CD4-positive, alpha-beta T cell (primary cell): Measurements from ENCODE around the gene EFTUD2. TPM values are rescaled to one million over a fixed set of nuclear protein-coding genes. Genes with fewer than 3 reads are reported as not detected.

ENCODE experiments used
- ATAC-seq: fragments of 200-7000 bp; cut with Tn5 transposase; one replicate; pipeline ENCODE4 v1.10.0; 2022; ENCODE audit warnings: mild to moderate bottlenecking; ENCODE audit not compliant: poor library complexity
- CTCF ChIA-PET: fragments of 350-600 bp; sonication (Branson Sonifier 250); formaldehyde crosslinking; loops from one replicate; lab custom pipeline; 2021; ENCODE audit warnings: antibody characterized with exemption, inconsistent platforms; lab: Charles Lee
- POLR2A ChIA-PET: fragments of 350-600 bp; sonication (Branson Sonifier 250); formaldehyde crosslinking; loops from one replicate; lab custom pipeline; 2021; ENCODE audit warnings: antibody characterized with exemption, inconsistent platforms; lab: Charles Lee
- DNase-seq, 14 experiments: peaks; one replicate each; pipeline ENCODE4 v3.0.0-alpha.2; 2013 to 2020; ENCODE audit warnings: mixed read lengths in 2 of 14
- H3K27ac ChIP-seq, 2 donors: one replicate each; pipeline versions ENCODE4 v1.5.1 to v1.7.0; 2013; ENCODE audit warnings: low read length in 2 of 2, low read depth in 1 of 2, mild to moderate bottlenecking in 1 of 2
- H3K27me3 ChIP-seq, 2 experiments: 1 replicate in 1 of 2; 2 replicates in 1 of 2; pipeline versions ENCODE4 v1.6.1 to v1.7.0; 2013; ENCODE audit warnings: low read length in 2 of 2, control low read depth in 1 of 2, mild to moderate bottlenecking in 1 of 2, moderate library complexity in 1 of 2; ENCODE audit not compliant: insufficient read depth in 2 of 2, control insufficient read depth in 1 of 2
- H3K36me3 ChIP-seq: one replicate; pipeline ENCODE4 v1.6.1; 2013; ENCODE audit warnings: low read length, control low read depth; ENCODE audit not compliant: insufficient read depth
- H3K4me1 ChIP-seq: one replicate; pipeline ENCODE4 v1.6.1; 2013; ENCODE audit warnings: low read length, control low read depth; ENCODE audit not compliant: insufficient read depth
- H3K4me3 ChIP-seq: one replicate; pipeline ENCODE4 v1.5.1; 2013; ENCODE audit warnings: mild to moderate bottlenecking, low read length, moderate library complexity
- H3K9me3 ChIP-seq, 2 experiments: 1 replicate in 1 of 2; 2 replicates in 1 of 2; pipeline versions ENCODE4 v1.6.1 to v1.7.0; 2013; ENCODE audit warnings: low read length in 2 of 2, mild to moderate bottlenecking in 2 of 2, control low read depth in 1 of 2, moderate library complexity in 1 of 2; ENCODE audit not compliant: control insufficient read depth in 1 of 2, insufficient read depth in 1 of 2
- H3K27ac Mint-ChIP-seq: one replicate; pipeline ENCODE4 v1.8.0; 2020; ENCODE audit warnings: mixed read lengths
- H3K27me3 Mint-ChIP-seq: one replicate; pipeline ENCODE4 v1.8.0; 2021; ENCODE audit warnings: mixed read lengths
- H3K36me3 Mint-ChIP-seq: one replicate; pipeline ENCODE4 v1.8.0; 2021; ENCODE audit warnings: low read depth, mixed read lengths
- H3K4me1 Mint-ChIP-seq: one replicate; pipeline ENCODE4 v1.8.0; 2021; ENCODE audit warnings: low read depth, mixed read lengths
- H3K4me3 Mint-ChIP-seq: one replicate; pipeline ENCODE4 v1.8.0; 2020; ENCODE audit warnings: mild to moderate bottlenecking, mixed read lengths
- H3K9me3 Mint-ChIP-seq: one replicate; pipeline ENCODE4 v1.8.0; 2020; ENCODE audit warnings: mixed read lengths
- CTCF ChIP-seq: fragments of 200-600 bp; IDR thresholded peaks from one replicate; pipeline ENCODE4 v1.8.0; 2022; ENCODE audit warnings: antibody characterized with exemption, mild to moderate bottlenecking
- intact Hi-C, 2 experiments: fragments of 100-400 bp; cut with DNase I in 1 of 2; cut with micrococcal nuclease in 1 of 2; formaldehyde crosslinking; loops; one replicate each; pipeline versions ENCODE4 v1.15.1 to v1.9.0; 2023 to 2025; cut with DNase I, micrococcal nuclease
- total RNA-seq, 174 experiments: library from RNA in 2 of 174; stranded (reverse) in 2 of 174; gene quantifications; one replicate each; pipeline ENCODE4 v1.2.3 and lab custom pipeline; 2021 to 2026

The EFTUD2 gene
- total RNA-seq, 2 experiments from 2014 or later = 105 to 112 TPM

- CTCF ChIA-PET = no interaction called here
- Histone ChIP-seq H3K27me3 (no peaks in the 10 kb centered on the region), H3K4me3 (no peak overlapping the region), H3K9me3 (no peaks in the 10 kb centered on the region), H3K4me1 (no peaks in the 10 kb centered on the region), H3K27ac (no peak overlapping the region), H3K36me3 (no peaks in the 10 kb centered on the region)
- POLR2A ChIA-PET = no interaction called here
- Mint-ChIP-seq H3K27ac (no peak overlapping the region), H3K27me3 (no peaks in the 10 kb centered on the region), H3K4me1 (no peaks in the 10 kb centered on the region), H3K36me3 (no peaks in the 10 kb centered on the region), H3K4me3 (no peak overlapping the region), H3K9me3 (no peaks in the 10 kb centered on the region)
- ATAC-seq (no peak), DNase-seq (no peak)
- no peak for TF ChIP-seq CTCF
- intact Hi-C loops = no loop called here
Observed at GRCh38 chr17:44931376-44931775, 32.1 kb upstream of the EFTUD2 start.

GRCh38 chr17:44930667-44931066 lies 31.4 kb upstream of the EFTUD2 start:
- intact Hi-C loops = no loop called here
- H3K9me3 ChIP-seq = no peaks in the 10 kb centered on the region
- Mint-ChIP-seq H3K27ac (no peak overlapping the region), H3K4me1 (no peaks in the 10 kb centered on the region), H3K9me3 (no peaks in the 10 kb centered on the region), H3K36me3 (no peaks in the 10 kb centered on the region), H3K27me3 (no peaks in the 10 kb centered on the region), H3K4me3 (no peak overlapping the region)
- H3K4me3 ChIP-seq = no peak overlapping the region
- CTCF ChIA-PET = no interaction called here
- H3K27me3 ChIP-seq = no peaks in the 10 kb centered on the region
- TF ChIP-seq CTCF = no peak
- H3K27ac ChIP-seq = no peak overlapping the region
- no peak for ATAC-seq
- H3K36me3 ChIP-seq = no peaks in the 10 kb centered on the region
- no peaks in the 10 kb centered on the region for H3K4me1 ChIP-seq
- no peak for DNase-seq
- POLR2A ChIA-PET = no interaction called here

- Mint-ChIP-seq H3K27me3 (no peaks in the 10 kb centered on the region), H3K9me3 (no peaks in the 10 kb centered on the region), H3K27ac (no peak overlapping the region), H3K4me1 (no peaks in the 10 kb centered on the region), H3K36me3 (no peaks in the 10 kb centered on the region), H3K4me3 (no peak overlapping the region)
- POLR2A ChIA-PET = no interaction called here
- Histone ChIP-seq H3K27ac (no peak overlapping the region), H3K36me3 (no peaks in the 10 kb centered on the region), H3K4me3 (no peak overlapping the region), H3K27me3 (no peaks in the 10 kb centered on the region), H3K9me3 (no peaks in the 10 kb centered on the region), H3K4me1 (no peaks in the 10 kb centered on the region)
- intact Hi-C loops = loop anchor here in 1 of 2 experiments (10.0 kb wide), 1 partner anchor 266 kb away; no protein-coding TSS in a partner anchor
- TF ChIP-seq CTCF = no peak
- DNase-seq (no peak), ATAC-seq (no peak)
- CTCF ChIA-PET = no interaction called here
Observed at GRCh38 chr17:44928950-44929720, 29.9 kb upstream of the EFTUD2 start.
